Upper lobe of right lung (tissue), 1 donor: ENCODE data around the gene LTO1. TPM values are rescaled to one million over a fixed set of nuclear protein-coding genes. Genes with fewer than 3 reads are reported as not detected.

ENCODE experiments used
- ATAC-seq: fragments of 200-7000 bp; cut with Tn5 transposase; one replicate; pipeline ENCODE4 v1.9.1; 2020; ENCODE audit warnings: mild to moderate bottlenecking, moderate library complexity
- DNase-seq: peaks from one replicate; pipeline ENCODE4 v3.0.0-alpha.2; 2020
- H3K27ac ChIP-seq: fragments of 200-600 bp; one replicate; pipeline ENCODE4 v1.8.0; 2022
- H3K27me3 ChIP-seq: fragments of 200-600 bp; one replicate; pipeline ENCODE4 v1.8.0; 2022; ENCODE audit warnings: mild to moderate bottlenecking
- H3K36me3 ChIP-seq: fragments of 200-600 bp; one replicate; pipeline ENCODE4 v1.8.0; 2022
- H3K4me1 ChIP-seq: fragments of 200-600 bp; one replicate; pipeline ENCODE4 v1.8.0; 2022
- H3K4me3 ChIP-seq: fragments of 200-600 bp; one replicate; pipeline ENCODE4 v1.8.0; 2022; ENCODE audit warnings: mild to moderate bottlenecking
- H3K9me3 ChIP-seq: fragments of 200-600 bp; one replicate; pipeline ENCODE4 v1.8.0; 2022
- intact Hi-C: fragments of 100-400 bp; cut with DNase I; formaldehyde crosslinking; loops from one replicate; pipeline ENCODE4 v1.11.0; 2022
- total RNA-seq: library from RNA; stranded (reverse); fragmentation: NEBNext Ultra II Directional; extraction: Animal tissue kit (Norgen Biotek cat#: 25700); gene quantifications from one replicate; pipeline ENCODE4 v1.2.1, GENCODE V29; 2021
- TF ChIP-seq, protein P1 (sequence below): fragments of 200-600 bp; IDR thresholded peaks from one replicate; pipeline ENCODE4 v1.8.0; 2022; ENCODE audit warnings: antibody characterized with exemption
- donor health status: DM: no; HTN: yes; CAD: no; lungs with severe emphysema.

LTO1 gene
- total RNA-seq, 1 donor from 2014 or later = 25.7 TPM

DNA sequence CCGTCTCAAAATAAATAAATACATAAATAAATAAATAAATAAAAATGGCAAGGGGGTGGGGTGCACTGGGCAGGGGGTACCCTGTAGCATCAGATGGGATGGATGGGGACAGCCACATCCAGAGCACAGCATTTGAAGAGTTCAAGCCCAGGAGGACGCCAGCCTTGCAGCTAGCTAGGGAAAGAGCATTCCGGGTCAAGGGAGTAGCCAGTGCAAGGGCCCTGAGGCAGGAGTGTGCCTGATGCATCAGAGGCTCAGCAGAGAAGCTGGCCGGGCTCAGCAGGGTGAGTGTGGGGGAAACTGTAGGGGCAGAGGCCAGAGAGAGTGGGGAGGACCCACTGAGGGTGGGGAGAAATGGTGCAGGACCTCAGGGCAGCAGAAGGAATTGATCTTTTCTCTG lies 57.9 kb downstream of the LTO1 start:
- no peaks in the 10 kb centered on the region for H3K36me3 ChIP-seq
- TF ChIP-seq, protein P1, sequence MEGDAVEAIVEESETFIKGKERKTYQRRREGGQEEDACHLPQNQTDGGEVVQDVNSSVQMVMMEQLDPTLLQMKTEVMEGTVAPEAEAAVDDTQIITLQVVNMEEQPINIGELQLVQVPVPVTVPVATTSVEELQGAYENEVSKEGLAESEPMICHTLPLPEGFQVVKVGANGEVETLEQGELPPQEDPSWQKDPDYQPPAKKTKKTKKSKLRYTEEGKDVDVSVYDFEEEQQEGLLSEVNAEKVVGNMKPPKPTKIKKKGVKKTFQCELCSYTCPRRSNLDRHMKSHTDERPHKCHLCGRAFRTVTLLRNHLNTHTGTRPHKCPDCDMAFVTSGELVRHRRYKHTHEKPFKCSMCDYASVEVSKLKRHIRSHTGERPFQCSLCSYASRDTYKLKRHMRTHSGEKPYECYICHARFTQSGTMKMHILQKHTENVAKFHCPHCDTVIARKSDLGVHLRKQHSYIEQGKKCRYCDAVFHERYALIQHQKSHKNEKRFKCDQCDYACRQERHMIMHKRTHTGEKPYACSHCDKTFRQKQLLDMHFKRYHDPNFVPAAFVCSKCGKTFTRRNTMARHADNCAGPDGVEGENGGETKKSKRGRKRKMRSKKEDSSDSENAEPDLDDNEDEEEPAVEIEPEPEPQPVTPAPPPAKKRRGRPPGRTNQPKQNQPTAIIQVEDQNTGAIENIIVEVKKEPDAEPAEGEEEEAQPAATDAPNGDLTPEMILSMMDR = no peak
- no peak overlapping the region for H3K27ac ChIP-seq
- no peaks in the 10 kb centered on the region for H3K4me1 ChIP-seq
- no peaks in the 10 kb centered on the region for H3K27me3 ChIP-seq
- H3K4me3 ChIP-seq = no peak overlapping the region
- no peak for DNase-seq
- no peak for ATAC-seq
- intact Hi-C loops = no loop called here
- H3K9me3 ChIP-seq = no peaks in the 10 kb centered on the region

Other genes starting within 250 kb of the LTO1 start
- not detected for gene LINC01488, start 193.7 kb downstream of the LTO1 start, total RNA-seq
- gene CCND1, start 34.2 kb downstream of the LTO1 start, total RNA-seq = 283 TPM
- not detected for gene FGF19, start 28.7 kb upstream of the LTO1 start, total RNA-seq
- not detected for gene FGF4, start 100.0 kb upstream of the LTO1 start, total RNA-seq
- gene FGF3, start 144.1 kb upstream of the LTO1 start, total RNA-seq = not detected